ENCODE data around the gene C19orf25.

C19orf25 gene

DNA sequence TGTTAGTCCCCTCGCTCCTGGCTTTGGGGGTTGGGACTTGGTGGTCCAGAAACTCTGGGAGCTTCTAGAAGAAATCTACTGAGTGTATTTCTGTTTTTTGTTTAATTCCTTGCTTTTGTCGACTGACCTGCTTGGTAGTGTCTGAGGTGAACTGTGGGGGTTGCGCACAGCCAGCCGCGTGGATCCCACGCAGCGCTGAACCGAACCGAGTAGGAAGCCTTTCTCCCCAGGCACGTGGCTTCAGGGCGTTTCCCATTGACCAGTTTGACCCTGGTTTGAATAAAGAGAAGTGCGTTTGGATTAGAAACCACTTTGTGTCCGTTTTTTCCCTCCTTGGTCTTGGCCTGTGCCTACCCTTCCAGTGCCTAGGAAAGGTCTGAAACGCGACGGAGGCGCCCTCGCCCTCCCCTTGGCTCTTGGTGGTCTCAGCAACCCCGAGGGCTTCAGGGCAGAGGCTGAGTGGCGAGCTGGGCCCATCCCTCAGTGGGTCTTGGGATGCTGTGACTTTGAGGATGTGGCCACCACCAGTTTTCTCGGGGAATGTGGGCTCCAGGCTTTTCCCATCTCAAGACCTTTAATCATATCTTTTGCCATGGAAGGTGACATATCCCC, 43.5 kb downstream of the C19orf25 start:
- no peak for ATAC-seq
- TF ChIP-seq TCF4 (CRISPR knock-in tag; IDR thresholded peaks at IDR 0.05; ENCODE audit: borderline replicate concordance): no peak
- TF ChIP-seq BACH2 (CRISPR knock-in tag; IDR thresholded peaks at IDR 0.05; ENCODE audit: borderline replicate concordance): no peak
- TF ChIP-seq ZFP30 (CRISPR knock-in tag; IDR thresholded peaks at IDR 0.05): no peak
- no peak for TF ChIP-seq ZC3H10 (CRISPR knock-in tag; IDR thresholded peaks at IDR 0.05)
- TF ChIP-seq, protein P1, sequence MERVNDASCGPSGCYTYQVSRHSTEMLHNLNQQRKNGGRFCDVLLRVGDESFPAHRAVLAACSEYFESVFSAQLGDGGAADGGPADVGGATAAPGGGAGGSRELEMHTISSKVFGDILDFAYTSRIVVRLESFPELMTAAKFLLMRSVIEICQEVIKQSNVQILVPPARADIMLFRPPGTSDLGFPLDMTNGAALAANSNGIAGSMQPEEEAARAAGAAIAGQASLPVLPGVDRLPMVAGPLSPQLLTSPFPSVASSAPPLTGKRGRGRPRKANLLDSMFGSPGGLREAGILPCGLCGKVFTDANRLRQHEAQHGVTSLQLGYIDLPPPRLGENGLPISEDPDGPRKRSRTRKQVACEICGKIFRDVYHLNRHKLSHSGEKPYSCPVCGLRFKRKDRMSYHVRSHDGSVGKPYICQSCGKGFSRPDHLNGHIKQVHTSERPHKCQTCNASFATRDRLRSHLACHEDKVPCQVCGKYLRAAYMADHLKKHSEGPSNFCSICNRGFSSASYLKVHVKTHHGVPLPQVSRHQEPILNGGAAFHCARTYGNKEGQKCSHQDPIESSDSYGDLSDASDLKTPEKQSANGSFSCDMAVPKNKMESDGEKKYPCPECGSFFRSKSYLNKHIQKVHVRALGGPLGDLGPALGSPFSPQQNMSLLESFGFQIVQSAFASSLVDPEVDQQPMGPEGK (CRISPR knock-in tag; IDR thresholded peaks at IDR 0.05; ENCODE audit: borderline replicate concordance): no peak
- TF ChIP-seq, protein P2, sequence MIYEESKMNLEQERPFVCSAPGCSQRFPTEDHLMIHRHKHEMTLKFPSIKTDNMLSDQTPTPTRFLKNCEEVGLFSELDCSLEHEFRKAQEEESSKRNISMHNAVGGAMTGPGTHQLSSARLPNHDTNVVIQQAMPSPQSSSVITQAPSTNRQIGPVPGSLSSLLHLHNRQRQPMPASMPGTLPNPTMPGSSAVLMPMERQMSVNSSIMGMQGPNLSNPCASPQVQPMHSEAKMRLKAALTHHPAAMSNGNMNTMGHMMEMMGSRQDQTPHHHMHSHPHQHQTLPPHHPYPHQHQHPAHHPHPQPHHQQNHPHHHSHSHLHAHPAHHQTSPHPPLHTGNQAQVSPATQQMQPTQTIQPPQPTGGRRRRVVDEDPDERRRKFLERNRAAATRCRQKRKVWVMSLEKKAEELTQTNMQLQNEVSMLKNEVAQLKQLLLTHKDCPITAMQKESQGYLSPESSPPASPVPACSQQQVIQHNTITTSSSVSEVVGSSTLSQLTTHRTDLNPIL (CRISPR knock-in tag; IDR thresholded peaks at IDR 0.05; ENCODE audit: low read depth): no peak
- no peak for TF ChIP-seq TOX (CRISPR knock-in tag; IDR thresholded peaks at IDR 0.05; ENCODE audit: borderline replicate concordance)
- TF ChIP-seq ZNF565 (CRISPR knock-in tag; conservative IDR thresholded peaks at IDR 0.05; ENCODE audit: low read depth): no peak
- TF ChIP-seq ARNTL (CRISPR knock-in tag; IDR thresholded peaks at IDR 0.05; ENCODE audit: borderline replicate concordance, low read depth): no peak
- TF ChIP-seq GLIS3 (CRISPR knock-in tag; IDR thresholded peaks at IDR 0.05): no peak
- TF ChIP-seq ZNF70 (CRISPR knock-in tag; IDR thresholded peaks at IDR 0.05): no peak
- no peak for TF ChIP-seq OSR1 (CRISPR knock-in tag; IDR thresholded peaks at IDR 0.05)
- TF ChIP-seq CSDC2 (CRISPR knock-in tag; IDR thresholded peaks at IDR 0.05): no peak

DNA sequence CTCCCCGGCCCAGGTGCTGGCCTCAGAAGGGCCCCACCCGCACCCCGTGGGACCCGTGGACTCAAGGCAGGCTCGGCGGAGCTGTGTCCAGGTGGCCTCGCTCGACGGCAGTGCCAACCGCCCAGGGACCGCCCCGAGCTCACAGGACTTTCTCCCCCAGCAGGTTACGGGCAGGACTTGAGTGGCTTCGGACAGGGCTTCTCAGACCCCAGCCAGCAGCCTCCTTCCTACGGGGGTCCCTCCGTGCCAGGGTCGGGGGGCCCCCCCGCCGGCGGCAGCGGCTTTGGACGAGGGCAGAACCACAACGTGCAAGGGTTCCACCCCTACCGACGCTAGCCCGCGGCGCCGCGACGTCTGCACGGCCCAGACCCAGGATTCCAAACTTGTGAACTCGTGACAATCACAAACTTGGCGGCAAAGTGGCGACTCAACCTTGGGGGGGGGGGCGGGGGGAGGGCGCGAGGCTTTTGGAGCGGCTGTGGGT, 44.4 kb downstream of the C19orf25 start:
- TF ChIP-seq, protein P3, sequence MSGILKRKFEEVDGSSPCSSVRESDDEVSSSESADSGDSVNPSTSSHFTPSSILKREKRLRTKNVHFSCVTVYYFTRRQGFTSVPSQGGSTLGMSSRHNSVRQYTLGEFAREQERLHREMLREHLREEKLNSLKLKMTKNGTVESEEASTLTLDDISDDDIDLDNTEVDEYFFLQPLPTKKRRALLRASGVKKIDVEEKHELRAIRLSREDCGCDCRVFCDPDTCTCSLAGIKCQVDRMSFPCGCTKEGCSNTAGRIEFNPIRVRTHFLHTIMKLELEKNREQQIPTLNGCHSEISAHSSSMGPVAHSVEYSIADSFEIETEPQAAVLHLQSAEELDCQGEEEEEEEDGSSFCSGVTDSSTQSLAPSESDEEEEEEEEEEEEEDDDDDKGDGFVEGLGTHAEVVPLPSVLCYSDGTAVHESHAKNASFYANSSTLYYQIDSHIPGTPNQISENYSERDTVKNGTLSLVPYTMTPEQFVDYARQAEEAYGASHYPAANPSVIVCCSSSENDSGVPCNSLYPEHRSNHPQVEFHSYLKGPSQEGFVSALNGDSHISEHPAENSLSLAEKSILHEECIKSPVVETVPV (CRISPR knock-in tag; IDR thresholded peaks at IDR 0.05): no peak
- TF ChIP-seq ZFP30 (CRISPR knock-in tag; IDR thresholded peaks at IDR 0.05) (no peak), SNAI2 (CRISPR knock-in tag; IDR thresholded peaks at IDR 0.05) (no peak), TCF4 (CRISPR knock-in tag; IDR thresholded peaks at IDR 0.05; ENCODE audit: borderline replicate concordance) (no peak), ISL1 (CRISPR knock-in tag; IDR thresholded peaks at IDR 0.05) (no peak), ZFP3 (CRISPR knock-in tag; IDR thresholded peaks at IDR 0.05) (no peak), OSR1 (CRISPR knock-in tag; IDR thresholded peaks at IDR 0.05) (no peak), ZNF70 (CRISPR knock-in tag; IDR thresholded peaks at IDR 0.05) (no peak), RARB (CRISPR knock-in tag; IDR thresholded peaks at IDR 0.05) (no peak), ZNF8 (CRISPR knock-in tag; IDR thresholded peaks at IDR 0.05) (no peak), ZC3H10 (CRISPR knock-in tag; IDR thresholded peaks at IDR 0.05) (no peak), ZNF565 (CRISPR knock-in tag; conservative IDR thresholded peaks at IDR 0.05; ENCODE audit: low read depth) (no peak), ARNTL (CRISPR knock-in tag; IDR thresholded peaks at IDR 0.05; ENCODE audit: borderline replicate concordance, low read depth) (no peak), ESRRG (CRISPR knock-in tag; IDR thresholded peaks at IDR 0.05) (no peak), TOX (CRISPR knock-in tag; IDR thresholded peaks at IDR 0.05; ENCODE audit: borderline replicate concordance) (no peak)
- TF ChIP-seq, protein P4, sequence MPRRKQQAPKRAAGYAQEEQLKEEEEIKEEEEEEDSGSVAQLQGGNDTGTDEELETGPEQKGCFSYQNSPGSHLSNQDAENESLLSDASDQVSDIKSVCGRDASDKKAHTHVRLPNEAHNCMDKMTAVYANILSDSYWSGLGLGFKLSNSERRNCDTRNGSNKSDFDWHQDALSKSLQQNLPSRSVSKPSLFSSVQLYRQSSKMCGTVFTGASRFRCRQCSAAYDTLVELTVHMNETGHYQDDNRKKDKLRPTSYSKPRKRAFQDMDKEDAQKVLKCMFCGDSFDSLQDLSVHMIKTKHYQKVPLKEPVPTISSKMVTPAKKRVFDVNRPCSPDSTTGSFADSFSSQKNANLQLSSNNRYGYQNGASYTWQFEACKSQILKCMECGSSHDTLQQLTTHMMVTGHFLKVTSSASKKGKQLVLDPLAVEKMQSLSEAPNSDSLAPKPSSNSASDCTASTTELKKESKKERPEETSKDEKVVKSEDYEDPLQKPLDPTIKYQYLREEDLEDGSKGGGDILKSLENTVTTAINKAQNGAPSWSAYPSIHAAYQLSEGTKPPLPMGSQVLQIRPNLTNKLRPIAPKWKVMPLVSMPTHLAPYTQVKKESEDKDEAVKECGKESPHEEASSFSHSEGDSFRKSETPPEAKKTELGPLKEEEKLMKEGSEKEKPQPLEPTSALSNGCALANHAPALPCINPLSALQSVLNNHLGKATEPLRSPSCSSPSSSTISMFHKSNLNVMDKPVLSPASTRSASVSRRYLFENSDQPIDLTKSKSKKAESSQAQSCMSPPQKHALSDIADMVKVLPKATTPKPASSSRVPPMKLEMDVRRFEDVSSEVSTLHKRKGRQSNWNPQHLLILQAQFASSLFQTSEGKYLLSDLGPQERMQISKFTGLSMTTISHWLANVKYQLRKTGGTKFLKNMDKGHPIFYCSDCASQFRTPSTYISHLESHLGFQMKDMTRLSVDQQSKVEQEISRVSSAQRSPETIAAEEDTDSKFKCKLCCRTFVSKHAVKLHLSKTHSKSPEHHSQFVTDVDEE (CRISPR knock-in tag; IDR thresholded peaks at IDR 0.05): no peak
- TF ChIP-seq, protein P2 (CRISPR knock-in tag; IDR thresholded peaks at IDR 0.05; ENCODE audit: low read depth): no peak
- TF ChIP-seq, protein P5, sequence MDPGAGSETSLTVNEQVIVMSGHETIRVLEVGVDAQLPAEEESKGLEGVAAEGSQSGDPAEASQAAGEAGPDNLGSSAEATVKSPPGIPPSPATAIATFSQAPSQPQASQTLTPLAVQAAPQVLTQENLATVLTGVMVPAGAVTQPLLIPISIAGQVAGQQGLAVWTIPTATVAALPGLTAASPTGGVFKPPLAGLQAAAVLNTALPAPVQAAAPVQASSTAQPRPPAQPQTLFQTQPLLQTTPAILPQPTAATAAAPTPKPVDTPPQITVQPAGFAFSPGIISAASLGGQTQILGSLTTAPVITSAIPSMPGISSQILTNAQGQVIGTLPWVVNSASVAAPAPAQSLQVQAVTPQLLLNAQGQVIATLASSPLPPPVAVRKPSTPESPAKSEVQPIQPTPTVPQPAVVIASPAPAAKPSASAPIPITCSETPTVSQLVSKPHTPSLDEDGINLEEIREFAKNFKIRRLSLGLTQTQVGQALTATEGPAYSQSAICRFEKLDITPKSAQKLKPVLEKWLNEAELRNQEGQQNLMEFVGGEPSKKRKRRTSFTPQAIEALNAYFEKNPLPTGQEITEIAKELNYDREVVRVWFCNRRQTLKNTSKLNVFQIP (CRISPR knock-in tag; IDR thresholded peaks at IDR 0.05; ENCODE audit: borderline replicate concordance, low read depth): no peak
- TF ChIP-seq, protein P1 (CRISPR knock-in tag; IDR thresholded peaks at IDR 0.05; ENCODE audit: borderline replicate concordance): no peak
- ATAC-seq: no peak

Data from SK-N-SH treated with all-trans-retinoic acid at 6 μM for 48 hours (cell line).